Transverse colon (tissue), 4 donors: ENCODE results near the gene USP6NL. TPM values are rescaled to one million over a fixed set of nuclear protein-coding genes. Genes with fewer than 3 reads are reported as not detected.

Experiments used
- DNase-seq: peaks from one replicate; pipeline ENCODE4 v3.0.0-alpha.2; 2019
- H3K27ac ChIP-seq, 4 donors: fragments of 200-600 bp; sonication (generic); 2 replicates each; pipeline ENCODE4 v1.5.1; 2016 to 2018; ENCODE audit warnings: inconsistent platforms in 4 of 4
- H3K27me3 ChIP-seq: fragments of 200-600 bp; sonication (generic); 2 replicates; pipeline ENCODE4 v1.5.1; 2017; ENCODE audit warnings: inconsistent platforms
- H3K36me3 ChIP-seq, 4 donors: fragments of 200-600 bp; sonication (generic); 2 replicates each; pipeline ENCODE4 v1.5.1; 2017 to 2019; ENCODE audit warnings: inconsistent platforms in 4 of 4
- H3K4me1 ChIP-seq, 4 donors: fragments of 200-600 bp; sonication (generic); 2 replicates each; pipeline ENCODE4 v1.5.1; 2017 to 2020; ENCODE audit warnings: inconsistent platforms in 4 of 4
- H3K4me3 ChIP-seq, 4 donors: fragments of 200-600 bp; sonication (generic); 1 replicate in 1 of 4; 2 replicates in 3 of 4; pipeline versions ENCODE4 v1.5.1 to v1.6.1; 2017 to 2019; ENCODE audit warnings: inconsistent platforms in 4 of 4
- H3K9me3 ChIP-seq, 2 donors: fragments of 200-600 bp; sonication (generic); 2 replicates each; pipeline ENCODE4 v1.5.1; 2017 to 2019; ENCODE audit warnings: inconsistent platforms in 2 of 2
- EP300 ChIP-seq: sonication (generic); formaldehyde crosslinking; IDR thresholded peaks from one replicate; pipeline ENCODE4 v1.6.1; 2017; ENCODE audit warnings: antibody characterized with exemption, low read depth
- POLR2A ChIP-seq: fragments of 450-650 bp; IDR thresholded peaks from one replicate; pipeline ENCODE4 v1.6.1; 2016; ENCODE audit warnings: antibody characterized with exemption, mild to moderate bottlenecking, moderate library complexity
- POLR2AphosphoS5 ChIP-seq, 3 donors: sonication (generic); formaldehyde crosslinking; IDR thresholded peaks; one replicate each; pipeline ENCODE4 v1.6.1; 2016; ENCODE audit warnings: antibody characterized with exemption in 3 of 3
- WGBS, 2 donors: methylation state at CpG; one replicate each; pipeline ENCODE4 v1.1.5; 2018; ENCODE audit warnings: low coverage in 1 of 2; 5-methylcytosine and 5-hydroxymethylcytosine counted together
- in situ Hi-C, 4 donors: fragments of 200-750 bp; cut with MboI; loops; one replicate each; pipeline versions ENCODE4 v1.15.0 to v1.15.1; 2017; ENCODE audit warnings: low sequenced_read_pairs in 3 of 4, low pct_ligation_motif_present in 1 of 4, low pct_unique_long_range_greater_than_20kb in 1 of 4
- intact Hi-C: fragments of 100-400 bp; cut with DNase I; formaldehyde crosslinking; loops from one replicate; pipeline ENCODE4 v1.15.1; 2023; ENCODE audit warnings: low total_unique reads
- total RNA-seq, 4 donors: library from RNA; depleted of rRNA; stranded (reverse); fragments of >200 nt; gene quantifications; one replicate each; pipeline ENCODE4 v1.1.0, GENCODE V29; 2016
- TF ChIP-seq, protein P1 (sequence below), 5 experiments: fragments of 200-600 bp in 3 of 5; fragments of 450-650 bp in 2 of 5; sonication (generic) in 3 of 5; IDR thresholded peaks; 1 replicate in 2 of 5; 2 replicates in 3 of 5; pipeline ENCODE4 v1.5.1; 2016 to 2017; ENCODE audit warnings: antibody characterized with exemption in 5 of 5, inconsistent platforms in 3 of 5, mild to moderate bottlenecking in 2 of 5, moderate library complexity in 1 of 5

The USP6NL gene
- total RNA-seq, 4 donors from 2014 or later, result 17.3 to 45.8 (median 26.6) TPM

DNA sequence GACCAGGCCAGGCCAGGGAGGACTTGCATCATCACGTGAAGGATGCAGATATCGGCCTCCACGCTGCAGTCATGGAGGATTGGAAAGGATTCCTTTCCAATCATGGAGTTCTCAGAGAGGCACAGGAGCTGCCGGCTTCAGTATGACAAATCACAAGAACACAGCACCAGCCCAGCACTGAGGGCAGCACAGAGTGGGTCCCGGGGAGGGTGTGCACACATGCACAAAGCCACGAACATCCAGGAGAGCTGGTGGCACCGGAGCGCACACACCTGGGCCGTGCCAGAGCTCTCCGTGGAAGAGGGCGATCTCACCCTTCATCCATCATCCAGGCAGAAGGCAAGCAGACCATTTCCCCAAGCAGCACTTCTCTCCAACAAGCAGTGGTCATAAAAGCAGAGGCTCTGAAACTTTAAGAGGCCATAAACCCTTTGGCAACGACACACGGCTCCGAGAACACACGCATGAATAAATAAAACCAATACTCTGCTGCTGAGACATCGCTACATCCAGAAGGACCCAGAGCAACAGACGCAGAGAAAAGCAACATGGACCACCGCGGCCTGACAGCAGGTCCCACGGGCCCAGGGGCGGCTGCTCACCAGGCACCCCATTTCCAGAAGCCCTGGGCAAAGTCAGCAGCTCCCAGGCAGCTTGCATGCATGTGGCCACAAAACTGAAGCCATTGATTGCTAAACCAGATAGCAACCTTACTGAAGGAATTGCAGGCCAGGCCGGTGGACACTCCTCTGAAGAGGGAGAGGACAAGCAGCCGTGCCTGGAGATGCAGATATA is 180.8 kb downstream of the USP6NL start:
- DNase-seq, result no peak
- Histone ChIP-seq H3K27me3 (no peaks in the 10 kb centered on the region), H3K4me3 (no peak overlapping the region), H3K4me1 (peaks cover 0 to 7% (median 2%) of the 10 kb centered on the region in 4 donors), H3K27ac (no peak overlapping the region), H3K36me3 (no peaks in the 10 kb centered on the region), H3K9me3 (no peaks in the 10 kb centered on the region)
- in situ Hi-C loops, result no loop called here
- intact Hi-C loops, result no loop called here
- TF ChIP-seq POLR2AphosphoS5 (IDR thresholded peaks at IDR 0.05), result no peak
- TF ChIP-seq, protein P1, sequence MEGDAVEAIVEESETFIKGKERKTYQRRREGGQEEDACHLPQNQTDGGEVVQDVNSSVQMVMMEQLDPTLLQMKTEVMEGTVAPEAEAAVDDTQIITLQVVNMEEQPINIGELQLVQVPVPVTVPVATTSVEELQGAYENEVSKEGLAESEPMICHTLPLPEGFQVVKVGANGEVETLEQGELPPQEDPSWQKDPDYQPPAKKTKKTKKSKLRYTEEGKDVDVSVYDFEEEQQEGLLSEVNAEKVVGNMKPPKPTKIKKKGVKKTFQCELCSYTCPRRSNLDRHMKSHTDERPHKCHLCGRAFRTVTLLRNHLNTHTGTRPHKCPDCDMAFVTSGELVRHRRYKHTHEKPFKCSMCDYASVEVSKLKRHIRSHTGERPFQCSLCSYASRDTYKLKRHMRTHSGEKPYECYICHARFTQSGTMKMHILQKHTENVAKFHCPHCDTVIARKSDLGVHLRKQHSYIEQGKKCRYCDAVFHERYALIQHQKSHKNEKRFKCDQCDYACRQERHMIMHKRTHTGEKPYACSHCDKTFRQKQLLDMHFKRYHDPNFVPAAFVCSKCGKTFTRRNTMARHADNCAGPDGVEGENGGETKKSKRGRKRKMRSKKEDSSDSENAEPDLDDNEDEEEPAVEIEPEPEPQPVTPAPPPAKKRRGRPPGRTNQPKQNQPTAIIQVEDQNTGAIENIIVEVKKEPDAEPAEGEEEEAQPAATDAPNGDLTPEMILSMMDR (IDR thresholded peaks at IDR 0.05), result no peak
- no peak for TF ChIP-seq POLR2A
- TF ChIP-seq EP300, result no peak
- WGBS, 2 donors, result 38 to 40% methylated on average over 1 to 23 of the region's 23 CpGs

GRCh38 chr10:11429439-11430052 is 181.9 kb downstream of the USP6NL start:
- Histone ChIP-seq H3K27ac (no peak overlapping the region), H3K4me3 (no peak overlapping the region), H3K36me3 (no peaks in the 10 kb centered on the region), H3K9me3 (no peaks in the 10 kb centered on the region), H3K4me1 (peaks cover 0 to 7% (median 2%) of the 10 kb centered on the region in 4 donors), H3K27me3 (no peaks in the 10 kb centered on the region)
- in situ Hi-C loops, result no loop called here
- no peak for DNase-seq
- WGBS, 2 donors, result 82% methylated on average over 3 to 8 of the region's 8 CpGs
- intact Hi-C loops, result no loop called here
- TF ChIP-seq, protein P1 (IDR thresholded peaks at IDR 0.05), result no peak
- TF ChIP-seq POLR2AphosphoS5 (IDR thresholded peaks at IDR 0.05) (no peak), EP300 (no peak), POLR2A (no peak)

DNA sequence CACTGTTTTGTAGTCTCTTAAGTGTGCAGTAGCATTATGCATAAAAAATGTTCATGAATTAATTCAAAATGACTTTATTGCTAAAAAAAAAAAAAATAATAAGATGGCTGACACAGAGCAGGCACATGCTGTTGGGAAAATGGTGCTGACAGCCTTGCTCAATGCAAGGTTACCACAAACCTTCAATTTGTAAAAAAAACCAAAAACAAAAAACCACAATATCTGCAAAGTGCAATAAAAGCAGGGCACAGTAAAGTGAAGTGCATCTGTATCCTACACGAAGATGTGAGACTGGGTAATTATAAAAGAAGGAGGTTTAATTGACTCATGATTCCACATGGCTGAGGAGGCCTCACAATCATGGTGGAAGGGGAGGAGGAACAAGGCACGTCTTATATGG is 185.8 kb downstream of the USP6NL start:
- Histone ChIP-seq H3K4me3 (no peak overlapping the region), H3K27ac (no peak overlapping the region), H3K27me3 (no peaks in the 10 kb centered on the region), H3K9me3 (no peaks in the 10 kb centered on the region), H3K36me3 (no peaks in the 10 kb centered on the region), H3K4me1 (peaks cover 0 to 5% (median 0%) of the 10 kb centered on the region in 4 donors)
- intact Hi-C loops, result no loop called here
- 62 to 69% methylated on average over 2 of the region's 2 CpGs for WGBS, 2 donors
- DNase-seq, result no peak
- TF ChIP-seq POLR2A, result no peak
- TF ChIP-seq POLR2AphosphoS5 (IDR thresholded peaks at IDR 0.05), result no peak
- no peak for TF ChIP-seq EP300
- in situ Hi-C loops, result no loop called here

DNA sequence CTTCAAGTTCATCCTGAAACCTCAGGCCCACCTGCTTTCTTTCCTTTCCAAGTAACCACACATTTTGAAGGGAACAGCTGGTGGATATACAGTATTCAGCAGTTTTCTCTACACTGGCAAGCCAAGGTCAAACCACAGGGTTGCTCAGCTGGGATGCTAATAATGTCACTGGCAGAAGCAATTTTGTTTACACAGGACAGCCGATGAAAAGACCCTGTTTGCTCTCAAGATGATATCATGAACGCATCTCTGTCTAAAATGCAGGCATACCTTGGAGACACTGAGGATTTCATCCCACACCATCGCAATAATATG is 186.2 kb downstream of the USP6NL start:
- in situ Hi-C loops, result no loop called here
- intact Hi-C loops, result no loop called here
- WGBS, 2 donors, result 80 to 83% methylated on average over 1 to 3 of the region's 3 CpGs

More for the DNA sequence above, 186.2 kb downstream of the USP6NL start:
- TF ChIP-seq EP300, result no peak
- no peak for TF ChIP-seq POLR2AphosphoS5 (IDR thresholded peaks at IDR 0.05)
- TF ChIP-seq POLR2A, result no peak
- TF ChIP-seq, protein P1 (IDR thresholded peaks at IDR 0.05), result no peak
- peaks cover 0 to under 1% (median 0%) of the 10 kb centered on the region in 4 donors for H3K4me1 ChIP-seq
- H3K27ac ChIP-seq, result no peak overlapping the region
- H3K9me3 ChIP-seq, result no peaks in the 10 kb centered on the region
- H3K4me3 ChIP-seq, result no peak overlapping the region
- H3K27me3 ChIP-seq, result no peaks in the 10 kb centered on the region
- no peaks in the 10 kb centered on the region for H3K36me3 ChIP-seq
- DNase-seq, result no peak
